IMR-90 (cell line): ENCODE measurements around the gene STARD13. TPM values are rescaled to one million over a fixed set of nuclear protein-coding genes. Genes with fewer than 3 reads are reported as not detected.

ENCODE experiments used
- ATAC-seq: fragments of 200-7000 bp; cut with Tn5 transposase; 2 replicates; pipeline ENCODE4 v1.9.1; 2020; ENCODE audit warnings: low read depth, mild to moderate bottlenecking, moderate library complexity
- BruUV-seq: library from RNA; stranded (reverse); fragments of 400-500 nt; replicated peaks from 2 replicates; lab custom pipeline; 2021; lab: Mats Ljungman, UMichigan
- CTCF ChIA-PET: fragments of 300-600 bp; formaldehyde crosslinking; extraction: SDS; loops from one replicate; lab custom pipeline; 2021; ENCODE audit warnings: antibody characterized with exemption; lab: Yijun Ruan, JAX
- POLR2A ChIA-PET: fragments of 300-600 bp; sonication (Branson Sonifier 250); formaldehyde crosslinking; loops from one replicate; lab custom pipeline; 2022; ENCODE audit warnings: antibody characterized with exemption; ENCODE audit not compliant: unreplicated experiment; lab: Charles Lee
- DNase-seq: peaks from one replicate; pipeline ENCODE4 v3.0.0; 2013
- H2AFZ ChIP-seq: replicated peaks from 2 replicates; pipeline ENCODE3; 2013; ENCODE audit warnings: low read length, mild to moderate bottlenecking; ENCODE audit not compliant: poor library complexity
- H2AK5ac ChIP-seq: 2 replicates; pipeline ENCODE4 v1.6.1; 2013; ENCODE audit warnings: low read depth, low read length, inconsistent platforms
- H2AK9ac ChIP-seq: replicated peaks from 2 replicates; pipeline ENCODE3; 2013; ENCODE audit warnings: mild to moderate bottlenecking, low read depth, low read length, moderate library complexity; ENCODE audit not compliant: poor library complexity
- H2BK120ac ChIP-seq: 2 replicates; pipeline ENCODE4 v1.6.1; 2013; ENCODE audit warnings: low read depth, low read length, inconsistent platforms
- H2BK15ac ChIP-seq: 3 replicates; pipeline ENCODE4 v1.6.1; 2013; ENCODE audit warnings: low read depth, low read length, inconsistent platforms
- H2BK20ac ChIP-seq: 2 replicates; pipeline ENCODE4 v1.6.1; 2013; ENCODE audit warnings: low read depth, mild to moderate bottlenecking, inconsistent platforms, low read length, moderate library complexity
- H2BK5ac ChIP-seq: 2 replicates; pipeline ENCODE4 v1.6.1; 2013; ENCODE audit warnings: mild to moderate bottlenecking, low read depth, low read length, inconsistent platforms; ENCODE audit not compliant: poor library complexity, severe bottlenecking
- H3K14ac ChIP-seq: replicated peaks from 2 replicates; pipeline ENCODE4 v1.6.1; 2013; ENCODE audit warnings: low read depth, low read length, inconsistent platforms
- H3K18ac ChIP-seq: 2 replicates; pipeline ENCODE4 v1.6.1; 2013; ENCODE audit warnings: low read depth, low read length, control low read depth
- H3K23ac ChIP-seq: 2 replicates; pipeline ENCODE4 v1.6.1; 2013; ENCODE audit warnings: low read depth, low read length, inconsistent platforms
- H3K27ac ChIP-seq: 2 replicates; pipeline ENCODE4 v1.5.1; 2013; ENCODE audit warnings: mild to moderate bottlenecking, control low read depth, low read length; ENCODE audit not compliant: insufficient read depth
- H3K27me3 ChIP-seq: 2 replicates; pipeline ENCODE4 v1.6.1; 2013; ENCODE audit warnings: low read length; ENCODE audit not compliant: control insufficient read depth, insufficient read depth
- H3K36me3 ChIP-seq: 2 replicates; pipeline ENCODE4 v1.6.1; 2013; ENCODE audit warnings: low read length, mixed read lengths; ENCODE audit not compliant: control insufficient read depth, insufficient read depth
- H3K4ac ChIP-seq: 2 replicates; pipeline ENCODE4 v1.6.1; 2013; ENCODE audit warnings: low read depth, low read length, inconsistent platforms
- H3K4me1 ChIP-seq: 2 replicates; pipeline ENCODE4 v1.6.1; 2013; ENCODE audit warnings: low read length, mixed read lengths; ENCODE audit not compliant: control insufficient read depth, insufficient read depth
- H3K4me2 ChIP-seq: 2 replicates; pipeline ENCODE4 v1.6.1; 2013; ENCODE audit warnings: low read depth, mild to moderate bottlenecking, control low read depth, low read length, moderate library complexity
- H3K4me3 ChIP-seq: 2 replicates; pipeline ENCODE4 v1.5.1; 2013; ENCODE audit warnings: low read depth, mild to moderate bottlenecking, control low read depth, low read length, moderate library complexity; ENCODE audit not compliant: insufficient read depth
- H3K56ac ChIP-seq: 2 replicates; pipeline ENCODE4 v1.6.1; 2013; ENCODE audit warnings: low read length, inconsistent platforms; ENCODE audit not compliant: insufficient read depth; ENCODE audit errors: extremely low read depth
- H3K79me1 ChIP-seq, 2 experiments: 2 replicates each; pipeline ENCODE4 v1.6.1; 2013; ENCODE audit warnings: low read length in 2 of 2, inconsistent platforms in 1 of 2, low read depth in 1 of 2
- H3K9ac ChIP-seq: 2 replicates; pipeline ENCODE4 v1.6.1; 2013; ENCODE audit warnings: low read depth, low read length, control low read depth
- H3K9me1 ChIP-seq: 2 replicates; pipeline ENCODE4 v1.6.1; 2013; ENCODE audit warnings: low read length, inconsistent platforms; ENCODE audit not compliant: insufficient read depth
- H3K9me3 ChIP-seq: 2 replicates; pipeline ENCODE4 v1.6.1; 2013; ENCODE audit warnings: low read length; ENCODE audit not compliant: control insufficient read depth, insufficient read depth
- H4K20me1 ChIP-seq: 2 replicates; pipeline ENCODE4 v1.6.1; 2013; ENCODE audit warnings: low read length, inconsistent platforms; ENCODE audit not compliant: insufficient read depth
- H4K5ac ChIP-seq: 2 replicates; pipeline ENCODE4 v1.6.1; 2013; ENCODE audit warnings: mild to moderate bottlenecking, low read depth, low read length, control low read depth
- H4K8ac ChIP-seq, 2 experiments: 2 replicates each; pipeline ENCODE4 v1.6.1; 2013; ENCODE audit warnings: low read depth in 2 of 2, low read length in 2 of 2, control low read depth in 1 of 2, inconsistent platforms in 1 of 2
- H4K91ac ChIP-seq: 2 replicates; pipeline ENCODE4 v1.6.1; 2013; ENCODE audit warnings: low read depth, low read length, inconsistent platforms; ENCODE audit not compliant: insufficient read depth
- CHD1 ChIP-seq: IDR thresholded peaks from 2 replicates; pipeline ENCODE4 v1.6.1; 2012; ENCODE audit warnings: low read depth, low read length, improper control_type of control experiment
- FOS ChIP-seq: fragments of 150-350 bp; IDR thresholded peaks from 2 replicates; pipeline ENCODE4 v1.6.1; 2016; ENCODE audit warnings: low read depth, low read length
- MAZ ChIP-seq: IDR thresholded peaks from 2 replicates; pipeline ENCODE4 v1.6.1; 2012; ENCODE audit warnings: low read depth, mild to moderate bottlenecking, low read length, improper control_type of control experiment, moderate library complexity, borderline replicate concordance
- SMC3 ChIP-seq: fragments of 150-350 bp; IDR thresholded peaks from 2 replicates; pipeline ENCODE4 v1.6.1; 2016; ENCODE audit warnings: low read depth, mild to moderate bottlenecking, antibody characterized with exemption, low read length, moderate library complexity
- WGBS, 2 experiments: methylation state at CpG; one replicate each; pipeline versions ENCODE4 v1.1.5 to v1.1.7; 2013; ENCODE audit warnings: missing lambda C conversion rate in 2 of 2; ENCODE audit not compliant: insufficient read length in 1 of 2; ENCODE audit errors: extremely low coverage in 2 of 2; 5-methylcytosine and 5-hydroxymethylcytosine counted together
- dilution Hi-C: fragments of 300-500 bp; cut with HindIII; formaldehyde crosslinking; loops from one replicate; pipeline ENCODE4 v1.14.3; 2018; ENCODE audit warnings: low sequenced_read_pairs; ENCODE audit not compliant: unreplicated experiment
- in situ Hi-C: fragments of 300-500 bp; cut with MboI; formaldehyde crosslinking; loops from 3 replicates; pipeline ENCODE4 v1.14.3; 2019; ENCODE audit warnings: low sequenced_read_pairs, inconsistent platforms, mixed read lengths
- intact Hi-C: fragments of 100-400 bp; cut with micrococcal nuclease; formaldehyde crosslinking; loops from 2 replicates; pipeline ENCODE4 v1.10.0; 2022
- polyA plus RNA-seq, 3 experiments: library from polyadenylated mRNA; depleted of rRNA; stranded (reverse); fragments of >200 nt; gene quantifications; 2 replicates each; pipeline ENCODE4 v1.2.3, GENCODE V29; 2012; ENCODE audit warnings: low replicate concordance in 1 of 3
- total RNA-seq: library from RNA; depleted of rRNA; stranded (reverse); fragments of >200 nt; gene quantifications from 2 replicates; pipeline ENCODE4 v1.2.3, GENCODE V29; 2012

Gene STARD13
- total and polyA plus RNA-seq, 2 of the 4 experiments (the other 2 are of a cell fraction): 23.6 to 46.6 TPM

- no peak for TF ChIP-seq SMC3
Observed at GRCh38 chr13:33213797-33214196, 71.8 kb downstream of the STARD13 start (continued).

DNA sequence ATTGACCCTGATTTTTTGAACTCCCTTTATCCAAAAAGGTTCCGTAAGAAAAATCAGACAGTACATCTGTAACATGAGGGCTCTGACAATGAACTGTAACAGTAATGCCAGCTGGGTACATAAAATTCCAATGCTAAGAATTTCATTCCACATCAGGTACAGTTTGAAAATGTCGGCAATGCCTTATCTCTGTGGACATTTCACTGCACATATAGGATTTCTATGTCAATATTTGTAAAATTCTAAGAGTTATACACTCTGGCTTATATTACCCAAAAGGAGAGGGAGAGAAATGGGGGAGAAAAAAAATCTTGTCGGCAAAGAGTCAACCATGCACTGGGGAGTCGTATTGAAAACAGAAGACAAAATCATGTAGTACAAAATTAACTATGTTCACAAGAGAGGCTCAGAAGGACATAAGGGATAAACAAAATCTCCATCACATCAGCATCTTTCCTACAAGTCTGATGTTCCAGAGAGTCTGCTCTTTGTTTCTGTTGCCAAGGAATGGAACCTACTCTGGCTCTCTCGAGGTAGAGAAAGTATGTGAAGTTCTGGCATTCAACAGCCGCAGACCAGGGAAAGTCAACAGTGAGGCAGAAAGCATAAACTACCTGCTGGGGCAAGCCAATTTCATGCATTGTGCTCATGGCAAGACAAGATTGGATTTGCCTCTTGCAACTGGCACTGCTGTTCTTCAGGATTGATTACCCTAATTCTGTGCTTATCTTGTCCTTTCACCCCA lies 72.4 kb downstream of the STARD13 start:
- peaks cover 33 to 79% of the 10 kb centered on the region in 2 experiments for H3K79me1 ChIP-seq
- intact Hi-C loops: loop anchor here (5.0 kb wide), 1 partner anchor 91 kb away; no protein-coding TSS in a partner anchor
- peak overlapping the region; percentile 58; the same call in 1 of the 2 replicates for H3K56ac ChIP-seq
- H4K20me1 ChIP-seq: peaks cover 38% of the 10 kb centered on the region
- TF ChIP-seq MAZ (no peak), CHD1 (no peak), FOS (no peak)
- H3K23ac ChIP-seq: peak overlapping the region; percentile 80
- peaks cover 33% of the 10 kb centered on the region for H3K4me1 ChIP-seq
- peaks cover 33% of the 10 kb centered on the region for H3K9me1 ChIP-seq
- ATAC-seq (no peak), DNase-seq (no peak)
- peak overlapping the region; percentile 98 for H4K5ac ChIP-seq
- CTCF ChIA-PET: interaction anchor here (1.2 kb wide), 1 partner anchor 513 kb away, joined by 4 read pairs; no protein-coding TSS in a partner anchor
- H3K36me3 ChIP-seq: peaks cover 4% of the 10 kb centered on the region; the same call in 1 of the 2 replicates
- no peaks in the 10 kb centered on the region for H3K9me3 ChIP-seq
- peak overlapping the region; percentile 47 for H4K91ac ChIP-seq
- peak overlapping the region; percentile 77 for H3K4ac ChIP-seq
- in situ Hi-C loops: no loop called here
- H3K18ac ChIP-seq: peak overlapping the region; percentile 98
- H3K27ac ChIP-seq: peak overlapping the region; percentile 94
- H4K8ac ChIP-seq: peak overlapping the region; percentile 48 to 78
- H3K9ac ChIP-seq: peak overlapping the region; percentile 65; the same call in 1 of the 2 replicates
- peak overlapping the region; percentile 79 for H3K4me2 ChIP-seq
- H3K14ac ChIP-seq: peak overlapping the region; percentile 59
- H2AFZ ChIP-seq: no peak overlapping the region
- no TSS peak for BruUV-seq
- H3K4me3 ChIP-seq: no peak overlapping the region
- H2BK120ac ChIP-seq: peak overlapping the region; percentile 76
- H2AK9ac ChIP-seq: no peak overlapping the region
- H2BK5ac ChIP-seq: peak overlapping the region; percentile 80
- POLR2A ChIA-PET: no interaction called here
- H2BK15ac ChIP-seq: peak overlapping the region; percentile 50; the same call in 2 of the 3 replicates
- peak overlapping the region; percentile 89 for H2AK5ac ChIP-seq
- dilution Hi-C loops: no loop called here
- H2BK20ac ChIP-seq: peak overlapping the region; percentile 58
- WGBS, 2 experiments: no CpG with 5 or more reads among the region's 6 CpGs
- no peaks in the 10 kb centered on the region for H3K27me3 ChIP-seq
